ENCODE data around the gene NAGS.

DNA sequence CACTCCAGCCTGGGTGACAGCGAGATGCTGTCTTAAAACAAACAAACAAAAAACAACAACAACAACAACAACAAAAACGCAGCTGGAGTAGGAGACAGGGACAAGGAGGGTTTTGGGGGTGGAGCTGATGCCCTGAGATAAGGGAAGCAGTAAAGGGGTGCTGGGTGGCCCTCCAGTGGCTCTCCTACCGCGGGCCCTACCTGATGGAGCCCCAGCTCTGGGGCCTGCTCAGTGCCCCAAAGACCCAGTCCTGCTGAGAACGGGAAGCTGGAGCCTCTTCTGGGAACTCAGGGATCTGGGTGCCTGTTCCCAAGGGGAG lies 21.3 kb upstream of the NAGS start:
- TF ChIP-seq POLR2A (IDR thresholded peaks at IDR 0.05; ENCODE audit: low read length) (no peak), GATA1 (IDR thresholded peaks at IDR 0.05; ENCODE audit: low read depth, low read length) (no peak)

All from erythroblast (primary cell).